OCI-LY3 (cell line): ENCODE data around the gene HS6ST1.

ENCODE experiments used
- H2AFZ ChIP-seq: fragments of 200-600, 300-600 bp; shearing (Covaris generic); 2 replicates; pipeline ENCODE4 v1.6.0; 2014; ENCODE audit warnings: antibody characterized with exemption, low read depth, low read length
- H3K27ac ChIP-seq: fragments of 200-600, 300-600 bp; sonication (generic); 2 replicates; pipeline ENCODE4 v1.5.1; 2014; ENCODE audit warnings: mild to moderate bottlenecking, low read length, moderate library complexity, mixed read lengths
- H3K27me3 ChIP-seq: fragments of 200-600, 300-600 bp; sonication (generic); 2 replicates; pipeline ENCODE4 v1.6.1; 2014; ENCODE audit warnings: low read depth, low read length, mixed read lengths
- H3K36me3 ChIP-seq: fragments of 200-600, 300-600 bp; sonication (generic); replicated peaks from 2 replicates; pipeline ENCODE3; 2014; ENCODE audit warnings: low read depth, low read length, mixed read lengths
- H3K4me1 ChIP-seq: fragments of 300-600, 200-600 bp; sonication (generic); 2 replicates; pipeline ENCODE4 v1.6.1; 2014; ENCODE audit warnings: low read length, mixed read lengths
- H3K4me2 ChIP-seq: fragments of 200-600, 300-600 bp; sonication (generic); 2 replicates; pipeline ENCODE4 v1.6.1; 2014; ENCODE audit warnings: low read length, mixed read lengths
- H3K4me3 ChIP-seq: fragments of 300-600, 200-600 bp; sonication (generic); 2 replicates; pipeline ENCODE4 v1.5.1; 2014; ENCODE audit warnings: antibody characterized with exemption, mild to moderate bottlenecking, low read length, moderate library complexity
- H3K79me2 ChIP-seq: fragments of 300-600, 200-600 bp; shearing (Covaris generic); 2 replicates; pipeline ENCODE4 v1.6.1; 2014; ENCODE audit warnings: mild to moderate bottlenecking, low read length, mixed read lengths
- H3K9ac ChIP-seq: fragments of 300-600, 200-600 bp; shearing (Covaris generic); 2 replicates; pipeline ENCODE4 v1.6.0; 2014; ENCODE audit warnings: mild to moderate bottlenecking, low read length, moderate library complexity
- H3K9me3 ChIP-seq: fragments of 200-600, 300-600 bp; shearing (Covaris generic); 2 replicates; pipeline ENCODE4 v1.6.1; 2014; ENCODE audit warnings: low read length, mixed read lengths; ENCODE audit not compliant: insufficient read depth
- H4K20me1 ChIP-seq: fragments of 200-600, 300-600 bp; sonication (generic); 2 replicates; pipeline ENCODE4 v1.6.1; 2016; ENCODE audit warnings: low read length, mixed read lengths; ENCODE audit not compliant: insufficient read depth
- CTCF ChIP-seq: fragments of 200-600, 300-600 bp; sonication (generic); IDR thresholded peaks from 2 replicates; pipeline ENCODE4 v1.5.1; 2014; ENCODE audit warnings: antibody characterized with exemption, low read length, low read depth
- EZH2phosphoT487 ChIP-seq: fragments of 200-600 bp; shearing (Covaris generic); IDR thresholded peaks from 2 replicates; pipeline ENCODE4 v1.6.1; 2018; ENCODE audit warnings: antibody characterized with exemption, mixed run types, low read depth

The HS6ST1 gene

DNA sequence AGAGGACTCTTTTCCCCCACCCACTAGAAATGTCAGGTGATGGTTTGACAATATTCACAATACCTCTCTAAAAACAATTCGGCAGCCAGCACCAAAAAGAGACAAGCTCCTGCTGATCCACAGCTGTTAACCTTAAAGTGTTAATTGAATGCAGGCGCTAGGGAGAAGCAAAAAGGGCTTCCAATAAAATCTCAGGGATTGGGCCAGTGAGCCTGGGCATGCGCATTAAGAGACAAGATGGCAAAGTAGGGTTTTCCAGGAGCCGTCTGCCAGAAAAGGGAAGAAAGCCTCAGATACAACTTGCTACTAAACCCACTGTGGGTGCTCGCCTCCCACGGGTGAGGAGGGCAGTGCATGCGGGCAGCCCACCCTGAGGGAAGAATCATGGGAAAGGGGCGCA is 98.8 kb downstream of the HS6ST1 start:
- Histone ChIP-seq H3K27me3 (no peaks in the 10 kb centered on the region), H3K9ac (no peak overlapping the region), H3K9me3 (no peaks in the 10 kb centered on the region), H3K4me3 (no peak overlapping the region), H2AFZ (no peak overlapping the region), H4K20me1 (no peaks in the 10 kb centered on the region), H3K4me1 (no peaks in the 10 kb centered on the region), H3K27ac (no peak overlapping the region), H3K4me2 (no peak overlapping the region), H3K79me2 (no peaks in the 10 kb centered on the region), H3K36me3 (no peaks in the 10 kb centered on the region)
- TF ChIP-seq EZH2phosphoT487 = no peak

DNA sequence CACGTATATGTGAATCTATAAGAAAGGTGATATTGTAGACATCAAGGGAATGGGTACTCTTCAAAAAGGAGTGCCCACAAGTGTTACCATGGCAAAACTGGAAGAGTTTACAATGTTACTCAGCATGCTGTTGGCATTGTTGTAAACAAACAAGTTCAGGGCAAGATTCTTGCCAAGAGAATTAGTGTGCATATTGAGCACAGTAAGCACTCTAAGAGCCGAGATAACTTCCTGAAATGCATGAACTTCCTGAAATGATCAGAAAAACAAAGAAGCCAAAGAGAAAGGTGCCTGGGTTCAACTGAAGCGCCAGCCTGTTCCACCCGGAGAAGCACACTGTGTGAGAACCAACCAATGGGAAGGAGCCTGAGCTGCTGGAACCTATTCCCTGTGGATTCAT is 101.0 kb downstream of the HS6ST1 start:
- H3K36me3 ChIP-seq = no peaks in the 10 kb centered on the region
- H3K4me2 ChIP-seq = no peak overlapping the region
- H2AFZ ChIP-seq = peak overlapping the region; percentile 74
- no peaks in the 10 kb centered on the region for H4K20me1 ChIP-seq
- no peak overlapping the region for H3K9ac ChIP-seq
- no peak overlapping the region for H3K27ac ChIP-seq
- TF ChIP-seq CTCF = no peak
- no peak for TF ChIP-seq EZH2phosphoT487
- H3K9me3 ChIP-seq = no peaks in the 10 kb centered on the region
- H3K79me2 ChIP-seq = no peaks in the 10 kb centered on the region
- no peaks in the 10 kb centered on the region for H3K4me1 ChIP-seq
- no peaks in the 10 kb centered on the region for H3K27me3 ChIP-seq
- H3K4me3 ChIP-seq = no peak overlapping the region

- Histone ChIP-seq H3K79me2 (no peaks in the 10 kb centered on the region), H3K9me3 (no peaks in the 10 kb centered on the region), H3K27ac (no peak overlapping the region), H3K4me2 (no peak overlapping the region), H4K20me1 (no peaks in the 10 kb centered on the region), H3K36me3 (no peaks in the 10 kb centered on the region), H3K9ac (no peak overlapping the region), H3K4me3 (no peak overlapping the region), H3K27me3 (no peaks in the 10 kb centered on the region), H2AFZ (no peak overlapping the region), H3K4me1 (no peaks in the 10 kb centered on the region)
- no peak for TF ChIP-seq EZH2phosphoT487
- no peak for TF ChIP-seq CTCF
These were observed 102.6 kb downstream of the HS6ST1 start for GRCh38 chr2:128215897-128216642.
